ENCODE measurements around the gene PRAF2.

GRCh38 chrX:49042581-49043219 lies 31.1 kb downstream of the PRAF2 start:
- no peak for TF ChIP-seq TBL1XR1 (IDR thresholded peaks at IDR 0.05; ENCODE audit: low read length in 2 of 2)
- TF ChIP-seq ESRRA (IDR thresholded peaks at IDR 0.05; ENCODE audit: borderline replicate concordance, low read depth), result no peak
- TF ChIP-seq CTCF (IDR thresholded peaks at IDR 0.05 in 2 of 3, conservative IDR thresholded peaks at IDR 0.05 in 1 of 3; ENCODE audit: insufficient read depth in 2 of 3, low read depth in 1 of 3, low read length in 3 of 3), result no peak
- TF ChIP-seq ATF1 (CRISPR knock-in tag; IDR thresholded peaks at IDR 0.05), result no peak
- no peak for TF ChIP-seq ATF1 (tag; IDR thresholded peaks at IDR 0.05)
- TF ChIP-seq MAX (CRISPR knock-in tag; IDR thresholded peaks at IDR 0.05), result no peak
- TF ChIP-seq SMAD4 (CRISPR knock-in tag; conservative IDR thresholded peaks at IDR 0.05), result 0 out of 2 replicates have a peak, but pooled peaks have one; percentile 35
- TF ChIP-seq ZNF695 (CRISPR knock-in tag; IDR thresholded peaks at IDR 0.05), result no peak
- no peak for TF ChIP-seq SMARCA5 (IDR thresholded peaks at IDR 0.05)
- TF ChIP-seq, protein P1, sequence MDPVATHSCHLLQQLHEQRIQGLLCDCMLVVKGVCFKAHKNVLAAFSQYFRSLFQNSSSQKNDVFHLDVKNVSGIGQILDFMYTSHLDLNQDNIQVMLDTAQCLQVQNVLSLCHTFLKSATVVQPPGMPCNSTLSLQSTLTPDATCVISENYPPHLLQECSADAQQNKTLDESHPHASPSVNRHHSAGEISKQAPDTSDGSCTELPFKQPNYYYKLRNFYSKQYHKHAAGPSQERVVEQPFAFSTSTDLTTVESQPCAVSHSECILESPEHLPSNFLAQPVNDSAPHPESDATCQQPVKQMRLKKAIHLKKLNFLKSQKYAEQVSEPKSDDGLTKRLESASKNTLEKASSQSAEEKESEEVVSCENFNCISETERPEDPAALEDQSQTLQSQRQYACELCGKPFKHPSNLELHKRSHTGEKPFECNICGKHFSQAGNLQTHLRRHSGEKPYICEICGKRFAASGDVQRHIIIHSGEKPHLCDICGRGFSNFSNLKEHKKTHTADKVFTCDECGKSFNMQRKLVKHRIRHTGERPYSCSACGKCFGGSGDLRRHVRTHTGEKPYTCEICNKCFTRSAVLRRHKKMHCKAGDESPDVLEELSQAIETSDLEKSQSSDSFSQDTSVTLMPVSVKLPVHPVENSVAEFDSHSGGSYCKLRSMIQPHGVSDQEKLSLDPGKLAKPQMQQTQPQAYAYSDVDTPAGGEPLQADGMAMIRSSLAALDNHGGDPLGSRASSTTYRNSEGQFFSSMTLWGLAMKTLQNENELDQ (CRISPR knock-in tag; IDR thresholded peaks at IDR 0.05; ENCODE audit: borderline replicate concordance), result no peak
- no peak for TF ChIP-seq CREB1 (IDR thresholded peaks at IDR 0.05)
- TF ChIP-seq CREB1 (CRISPR knock-in tag; IDR thresholded peaks at IDR 0.05), result no peak; the same call in 1 of the 2 replicates
- TF ChIP-seq CHD2 (IDR thresholded peaks at IDR 0.05; ENCODE audit: low read depth, low read length), result no peak
- TF ChIP-seq MNT (conservative IDR thresholded peaks at IDR 0.05), result no peak
